DND-41 (cell line): ENCODE data around the gene KLHL14.

Experiments used
- EZH2 ChIP-seq: IDR thresholded peaks from 3 replicates; pipeline ENCODE4 v1.6.1; 2012; ENCODE audit warnings: borderline replicate concordance, low read depth, mild to moderate bottlenecking, moderate library complexity, low read length, inconsistent platforms; ENCODE audit not compliant: severe bottlenecking
- TF ChIP-seq, protein P1 (sequence below): IDR thresholded peaks from 2 replicates; pipeline ENCODE4 v1.5.1; 2012; ENCODE audit warnings: borderline replicate concordance, low read length, moderate library complexity, mild to moderate bottlenecking; ENCODE audit not compliant: poor library complexity, severe bottlenecking; ENCODE audit errors: extremely low read depth

DNA sequence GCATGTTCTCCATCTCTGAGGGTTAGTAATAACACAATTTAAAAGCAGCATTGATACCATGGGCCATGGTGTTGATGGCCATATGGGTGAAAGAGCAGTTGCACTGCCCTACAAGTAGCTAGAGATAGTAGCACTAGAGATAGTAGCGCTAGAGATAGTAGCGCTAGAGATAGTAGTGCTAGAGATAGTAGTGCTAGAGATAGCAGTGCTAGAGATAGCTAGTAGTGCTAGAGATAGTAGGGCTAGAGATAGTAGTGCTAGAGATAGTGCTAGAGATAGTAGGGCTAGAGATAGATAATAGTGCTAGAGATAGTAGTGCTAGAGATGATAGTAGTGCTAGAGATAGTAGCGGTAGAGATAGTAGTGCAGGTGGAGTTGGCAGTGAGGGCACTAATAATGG is 39.5 kb upstream of the KLHL14 start:
- TF ChIP-seq EZH2, result no peak
- TF ChIP-seq, protein P1, sequence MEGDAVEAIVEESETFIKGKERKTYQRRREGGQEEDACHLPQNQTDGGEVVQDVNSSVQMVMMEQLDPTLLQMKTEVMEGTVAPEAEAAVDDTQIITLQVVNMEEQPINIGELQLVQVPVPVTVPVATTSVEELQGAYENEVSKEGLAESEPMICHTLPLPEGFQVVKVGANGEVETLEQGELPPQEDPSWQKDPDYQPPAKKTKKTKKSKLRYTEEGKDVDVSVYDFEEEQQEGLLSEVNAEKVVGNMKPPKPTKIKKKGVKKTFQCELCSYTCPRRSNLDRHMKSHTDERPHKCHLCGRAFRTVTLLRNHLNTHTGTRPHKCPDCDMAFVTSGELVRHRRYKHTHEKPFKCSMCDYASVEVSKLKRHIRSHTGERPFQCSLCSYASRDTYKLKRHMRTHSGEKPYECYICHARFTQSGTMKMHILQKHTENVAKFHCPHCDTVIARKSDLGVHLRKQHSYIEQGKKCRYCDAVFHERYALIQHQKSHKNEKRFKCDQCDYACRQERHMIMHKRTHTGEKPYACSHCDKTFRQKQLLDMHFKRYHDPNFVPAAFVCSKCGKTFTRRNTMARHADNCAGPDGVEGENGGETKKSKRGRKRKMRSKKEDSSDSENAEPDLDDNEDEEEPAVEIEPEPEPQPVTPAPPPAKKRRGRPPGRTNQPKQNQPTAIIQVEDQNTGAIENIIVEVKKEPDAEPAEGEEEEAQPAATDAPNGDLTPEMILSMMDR, result no peak
